Ascending aorta (tissue), 2 donors: ENCODE results near the gene PHTF1. TPM values are rescaled to one million over a fixed set of nuclear protein-coding genes. Genes with fewer than 3 reads are reported as not detected.
A peak's percentile ranks its signal among the peaks of the same experiment; 100 is the strongest.

Source experiments
- DNase-seq, 2 donors: peaks; one replicate each; pipeline ENCODE4 v3.0.0-alpha.2; 2019; ENCODE audit warnings: low spot score in 2 of 2
- H3K27ac ChIP-seq, 2 donors: fragments of 200-600 bp; sonication (generic); one replicate each; pipeline ENCODE4 v1.5.1; 2016 to 2017; ENCODE audit warnings: mild to moderate bottlenecking in 1 of 2
- H3K27me3 ChIP-seq: fragments of 200-600 bp; sonication (generic); one replicate; pipeline ENCODE4 v1.5.1; 2017
- H3K36me3 ChIP-seq, 2 donors: fragments of 200-600 bp; sonication (generic); one replicate each; pipeline ENCODE4 v1.5.1; 2016
- H3K4me1 ChIP-seq, 2 donors: fragments of 200-600 bp; sonication (generic); one replicate each; pipeline ENCODE4 v1.5.1; 2016 to 2017; ENCODE audit warnings: mild to moderate bottlenecking in 1 of 2
- H3K4me3 ChIP-seq, 2 donors: fragments of 200-600 bp; sonication (generic); one replicate each; pipeline ENCODE4 v1.5.1; 2016 to 2017; ENCODE audit warnings: mild to moderate bottlenecking in 1 of 2
- H3K9me3 ChIP-seq, 2 donors: fragments of 200-600 bp; sonication (generic); one replicate each; pipeline ENCODE4 v1.5.1; 2016
- intact Hi-C: fragments of 100-400 bp; cut with DNase I; formaldehyde crosslinking; loops from one replicate; pipeline ENCODE4 v1.15.1; 2023
- total RNA-seq: library from RNA; depleted of rRNA; stranded (reverse); fragments of >200 nt; gene quantifications from one replicate; pipeline ENCODE4 v1.1.0, GENCODE V29; 2016
- TF ChIP-seq, protein P1 (sequence below), 3 experiments: fragments of 200-600 bp in 2 of 3; fragments of 450-650 bp in 1 of 3; sonication (generic) in 2 of 3; IDR thresholded peaks; one replicate each; pipeline ENCODE4 v1.5.1; 2016 to 2019; ENCODE audit warnings: antibody characterized with exemption in 3 of 3, mild to moderate bottlenecking in 1 of 3, moderate library complexity in 1 of 3

PHTF1 gene
- 38.6 TPM for total RNA-seq

DNA sequence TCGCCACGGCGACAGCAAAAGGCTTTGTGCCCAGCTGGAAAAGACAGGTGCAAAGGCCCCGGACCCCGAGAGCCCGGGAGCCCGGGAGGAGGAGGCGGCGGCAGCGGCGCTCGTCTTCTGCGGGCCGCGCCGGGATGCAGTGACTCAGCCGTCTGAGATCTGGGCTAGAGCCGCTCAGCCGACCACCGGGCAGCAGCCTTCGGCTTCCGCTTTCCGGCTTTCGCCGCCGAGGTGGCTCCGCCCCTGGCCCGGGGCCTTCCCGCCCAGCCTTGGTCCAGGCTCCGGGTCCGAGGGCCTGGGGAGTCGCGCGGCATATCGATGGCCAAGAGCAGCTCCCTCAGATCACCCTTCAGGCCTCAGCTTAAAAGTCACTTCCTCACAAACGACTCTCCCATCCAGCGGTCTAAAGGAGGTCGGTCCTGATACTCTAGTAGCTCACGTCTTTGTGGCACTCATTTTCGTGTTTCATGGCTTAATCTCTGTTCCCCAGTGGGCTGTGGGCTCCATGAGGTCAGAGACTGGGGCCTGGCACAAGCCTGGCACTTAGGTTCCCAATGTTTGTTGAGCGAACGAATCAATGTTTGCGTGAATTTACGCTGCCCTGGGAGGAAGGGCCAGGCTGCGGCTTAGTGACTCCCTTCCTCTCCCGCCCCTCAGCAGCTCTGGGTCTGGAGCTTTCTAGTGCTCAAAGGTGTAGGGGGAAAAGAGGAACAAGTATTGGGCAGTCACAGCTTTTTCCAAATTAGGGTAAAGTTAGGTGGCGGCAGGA lies at the start of gene PHTF1:
Gene PHTF1, minus strand, starts transcription at position 154 of the 769 bp plus-strand sequence. CDS start 783 bp downstream, outside the sequence.
- Histone ChIP-seq H3K36me3 (no peaks in the 10 kb centered on the region), H3K4me1 (peaks cover 0 to 7% of the 10 kb centered on the region in 2 donors), H3K27me3 (no peaks in the 10 kb centered on the region), H3K4me3 (peak within 1 kb of the TSS; percentile 85 to 86), H3K27ac (peak within 1 kb of the TSS; percentile 97 to 99), H3K9me3 (no peaks in the 10 kb centered on the region)
- DNase-seq: peak; percentile 16 to 86
- TF ChIP-seq, protein P1, sequence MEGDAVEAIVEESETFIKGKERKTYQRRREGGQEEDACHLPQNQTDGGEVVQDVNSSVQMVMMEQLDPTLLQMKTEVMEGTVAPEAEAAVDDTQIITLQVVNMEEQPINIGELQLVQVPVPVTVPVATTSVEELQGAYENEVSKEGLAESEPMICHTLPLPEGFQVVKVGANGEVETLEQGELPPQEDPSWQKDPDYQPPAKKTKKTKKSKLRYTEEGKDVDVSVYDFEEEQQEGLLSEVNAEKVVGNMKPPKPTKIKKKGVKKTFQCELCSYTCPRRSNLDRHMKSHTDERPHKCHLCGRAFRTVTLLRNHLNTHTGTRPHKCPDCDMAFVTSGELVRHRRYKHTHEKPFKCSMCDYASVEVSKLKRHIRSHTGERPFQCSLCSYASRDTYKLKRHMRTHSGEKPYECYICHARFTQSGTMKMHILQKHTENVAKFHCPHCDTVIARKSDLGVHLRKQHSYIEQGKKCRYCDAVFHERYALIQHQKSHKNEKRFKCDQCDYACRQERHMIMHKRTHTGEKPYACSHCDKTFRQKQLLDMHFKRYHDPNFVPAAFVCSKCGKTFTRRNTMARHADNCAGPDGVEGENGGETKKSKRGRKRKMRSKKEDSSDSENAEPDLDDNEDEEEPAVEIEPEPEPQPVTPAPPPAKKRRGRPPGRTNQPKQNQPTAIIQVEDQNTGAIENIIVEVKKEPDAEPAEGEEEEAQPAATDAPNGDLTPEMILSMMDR (IDR thresholded peaks at IDR 0.05): no peak
- intact Hi-C loops: loop anchor here (1.0 to 5.0 kb wide), 6 partner anchors 33 to 1367 kb away; partner anchors contain the start of genes AP4B1, DCLRE1B, HIPK1 and MAGI3

DNA sequence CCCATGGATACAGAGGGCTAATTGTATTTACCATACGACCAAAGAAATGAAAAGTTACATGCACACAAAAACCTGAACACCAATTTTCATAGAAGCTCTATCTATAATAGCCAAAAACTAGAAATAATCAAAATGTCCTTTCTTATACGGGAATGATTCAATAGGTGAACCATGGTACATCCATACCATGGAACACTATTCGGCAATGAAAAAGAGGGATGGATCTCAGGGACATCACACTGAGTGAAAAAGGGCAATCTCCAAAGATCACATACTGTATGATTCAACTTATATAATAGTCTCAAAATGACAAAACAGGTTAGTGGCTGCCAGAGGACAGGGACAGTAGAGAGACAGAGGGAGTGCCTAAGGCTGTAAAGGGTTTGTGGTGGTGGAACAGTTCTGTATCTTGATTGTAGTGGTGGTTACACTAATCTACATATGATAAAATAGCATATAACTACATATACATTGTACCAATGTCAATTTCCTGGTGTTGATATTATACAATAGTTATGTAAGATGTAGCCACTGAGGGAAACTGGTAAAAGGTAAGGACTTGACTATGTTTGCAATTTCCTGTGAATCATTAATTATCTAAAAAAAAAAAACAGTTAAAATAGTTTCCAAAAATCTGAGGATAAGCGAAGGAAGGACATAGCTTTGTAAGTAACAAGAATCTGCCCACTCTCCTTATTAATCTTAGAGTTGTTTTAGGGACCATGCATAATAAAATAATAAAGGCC lies 49.3 kb upstream of the PHTF1 start:
- no peak for DNase-seq
- intact Hi-C loops: no loop called here
- TF ChIP-seq, protein P1 (IDR thresholded peaks at IDR 0.05): no peak
- Histone ChIP-seq H3K36me3 (no peaks in the 10 kb centered on the region), H3K9me3 (no peaks in the 10 kb centered on the region), H3K4me1 (peaks cover 0 to 16% of the 10 kb centered on the region in 2 donors), H3K27ac (no peak overlapping the region), H3K4me3 (peak overlapping the region in 1 of 2 donors; percentile 91), H3K27me3 (no peaks in the 10 kb centered on the region)

DNA sequence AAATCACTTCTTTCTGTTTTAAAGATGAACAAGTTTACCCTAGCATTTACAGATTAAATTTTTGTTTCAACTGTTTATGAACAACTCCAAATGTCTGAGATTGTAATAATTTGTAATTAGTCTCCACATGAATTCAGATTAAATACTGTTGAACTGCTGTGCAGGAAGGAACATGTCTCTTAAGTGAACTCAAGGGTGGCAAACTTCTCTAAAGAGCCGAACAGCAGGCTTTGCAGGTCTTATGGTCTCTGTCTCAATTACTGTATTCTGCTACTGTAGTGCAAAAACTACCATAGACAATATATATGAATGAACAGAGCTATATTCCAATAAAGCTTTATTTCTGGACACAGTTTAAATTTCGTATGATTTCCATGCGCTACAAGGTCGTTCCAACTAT lies 46.4 kb upstream of the PHTF1 start:
- H3K27ac ChIP-seq: no peak overlapping the region
- DNase-seq: no peak
- H3K27me3 ChIP-seq: no peaks in the 10 kb centered on the region
- TF ChIP-seq, protein P1 (IDR thresholded peaks at IDR 0.05): no peak
- no peak overlapping the region for H3K4me3 ChIP-seq
- H3K4me1 ChIP-seq: peaks cover 0 to 18% of the 10 kb centered on the region in 2 donors
- intact Hi-C loops: no loop called here
- no peaks in the 10 kb centered on the region for H3K36me3 ChIP-seq
- H3K9me3 ChIP-seq: no peaks in the 10 kb centered on the region

DNA sequence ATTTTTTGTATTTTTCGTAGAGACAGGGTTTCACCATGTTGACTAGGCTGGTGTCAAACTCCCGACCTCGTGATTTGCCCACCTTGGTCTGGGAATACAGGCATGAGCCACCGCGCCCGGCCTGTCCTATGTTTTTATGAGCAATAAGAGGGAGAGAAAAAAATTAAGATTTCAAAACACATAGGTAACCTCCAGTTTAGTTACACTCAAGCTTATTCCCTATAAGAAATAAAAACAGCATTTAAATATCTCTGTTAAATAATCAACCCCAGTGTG lies 45.9 kb upstream of the PHTF1 start:
- intact Hi-C loops: no loop called here
- H3K4me1 ChIP-seq: peaks cover 0 to 18% of the 10 kb centered on the region in 2 donors
- H3K9me3 ChIP-seq: no peaks in the 10 kb centered on the region
- no peaks in the 10 kb centered on the region for H3K27me3 ChIP-seq
- H3K36me3 ChIP-seq: no peaks in the 10 kb centered on the region
- no peak overlapping the region for H3K27ac ChIP-seq
- no peak for DNase-seq
- TF ChIP-seq, protein P1 (IDR thresholded peaks at IDR 0.05): no peak
- no peak overlapping the region for H3K4me3 ChIP-seq

DNA sequence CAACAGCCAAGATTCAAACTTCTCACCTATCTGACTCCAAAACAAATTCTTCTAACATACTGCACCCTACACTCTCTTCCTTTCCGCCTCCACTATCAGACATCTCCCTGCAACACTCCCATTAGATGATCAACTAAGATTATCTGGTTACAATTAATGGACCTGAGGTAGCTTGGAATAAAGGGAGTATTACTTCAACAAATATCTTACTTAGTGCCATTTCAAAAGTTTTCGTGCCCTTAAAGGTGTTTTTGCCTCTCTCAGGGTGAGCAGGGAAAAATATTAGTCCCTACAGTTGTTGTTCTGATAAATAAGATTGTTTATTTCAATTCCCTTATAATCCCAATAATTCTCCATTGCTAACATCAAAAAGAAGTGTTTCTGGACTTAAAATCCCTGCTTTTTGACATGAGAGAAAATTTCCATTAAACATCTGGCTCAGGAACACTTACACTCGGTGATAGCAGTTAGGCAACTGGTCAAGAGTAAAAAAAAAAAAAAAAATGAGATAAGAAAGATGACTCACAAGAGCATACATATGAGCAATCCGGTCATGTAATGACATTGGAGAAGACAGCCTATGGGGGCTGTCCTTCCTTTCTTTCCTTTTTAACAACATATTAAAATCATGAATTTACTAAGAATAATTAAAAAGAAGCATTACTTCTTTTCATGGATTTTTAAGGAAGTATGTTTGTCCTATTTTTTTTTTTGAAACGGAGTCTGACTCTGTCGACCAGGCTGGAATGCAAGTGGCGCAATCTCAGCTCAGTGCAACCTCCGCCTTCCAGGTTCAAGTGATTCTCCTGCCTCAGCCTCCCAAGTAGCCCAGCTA lies 45.4 kb upstream of the PHTF1 start:
- peaks cover 0 to 18% of the 10 kb centered on the region in 2 donors for H3K4me1 ChIP-seq
- TF ChIP-seq, protein P1 (IDR thresholded peaks at IDR 0.05): no peak
- no peaks in the 10 kb centered on the region for H3K9me3 ChIP-seq
- DNase-seq: no peak
- H3K27me3 ChIP-seq: no peaks in the 10 kb centered on the region
- intact Hi-C loops: no loop called here
- no peak overlapping the region for H3K4me3 ChIP-seq
- H3K36me3 ChIP-seq: no peaks in the 10 kb centered on the region
- peak overlapping the region in 1 of 2 donors; percentile 20 for H3K27ac ChIP-seq
